SHP77 treated with DMSO at 0.1 percent for 48 hours (cell line): ENCODE data around the gene MDK.

Experiments
- DNase-seq: peaks from one replicate; lab custom pipeline; 2025; lab: John Stamatoyannopoulos, UW

MDK gene

GRCh38 chr11:46347637-46348311 lies 33.7 kb upstream of the MDK start:
- DNase-seq, result no peak

- no peak for DNase-seq
Observed at GRCh38 chr11:46348566-46349401, 32.7 kb upstream of the MDK start.

- no peak for DNase-seq
Observed at GRCh38 chr11:46350695-46351094, 30.8 kb upstream of the MDK start.

DNA sequence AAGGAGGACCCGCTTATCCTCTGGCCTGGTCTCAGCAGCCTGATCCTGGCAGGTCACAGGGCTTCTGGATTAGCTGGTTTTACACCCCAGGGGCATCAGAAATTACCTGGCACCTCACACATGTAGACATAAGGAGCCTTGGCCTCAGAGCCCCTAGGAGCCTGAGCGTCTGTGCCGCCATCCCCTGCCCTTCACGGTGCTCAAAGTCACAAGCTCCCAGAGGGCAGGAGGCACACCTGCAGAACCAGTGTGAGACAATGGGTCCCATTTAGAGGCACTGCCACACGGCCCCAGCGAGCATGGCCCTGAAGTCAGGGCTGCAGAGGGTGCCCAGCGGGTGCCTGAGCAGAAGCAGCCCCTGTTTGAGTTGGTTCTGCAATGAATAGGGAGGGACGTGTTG lies 30.3 kb upstream of the MDK start:
- DNase-seq, result no peak

DNA sequence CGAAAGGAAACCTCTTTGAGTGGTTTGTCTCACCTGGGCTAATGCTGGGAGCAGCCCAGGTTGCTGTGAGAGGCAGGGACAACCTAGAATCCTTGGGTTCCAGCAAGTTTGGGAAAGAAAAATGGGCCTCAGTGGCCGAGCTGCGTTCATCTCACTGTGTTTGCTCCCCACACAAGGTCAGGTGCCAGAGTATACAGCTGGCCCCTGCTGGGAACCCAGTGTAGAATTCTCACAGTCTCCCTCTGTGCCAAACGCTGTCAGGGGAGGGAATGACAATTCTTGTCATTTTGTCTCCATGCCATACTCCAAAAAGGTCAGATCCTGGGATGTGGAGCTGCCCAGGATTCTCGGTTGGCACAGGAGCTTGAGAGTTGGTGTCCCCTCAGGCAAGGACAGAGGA lies 29.9 kb upstream of the MDK start:
- no peak for DNase-seq

GRCh38 chr11:46352063-46352841 lies 29.2 kb upstream of the MDK start:
- DNase-seq, result no peak

- no peak for DNase-seq
Observed at GRCh38 chr11:46353698-46354097, 27.8 kb upstream of the MDK start.

DNA sequence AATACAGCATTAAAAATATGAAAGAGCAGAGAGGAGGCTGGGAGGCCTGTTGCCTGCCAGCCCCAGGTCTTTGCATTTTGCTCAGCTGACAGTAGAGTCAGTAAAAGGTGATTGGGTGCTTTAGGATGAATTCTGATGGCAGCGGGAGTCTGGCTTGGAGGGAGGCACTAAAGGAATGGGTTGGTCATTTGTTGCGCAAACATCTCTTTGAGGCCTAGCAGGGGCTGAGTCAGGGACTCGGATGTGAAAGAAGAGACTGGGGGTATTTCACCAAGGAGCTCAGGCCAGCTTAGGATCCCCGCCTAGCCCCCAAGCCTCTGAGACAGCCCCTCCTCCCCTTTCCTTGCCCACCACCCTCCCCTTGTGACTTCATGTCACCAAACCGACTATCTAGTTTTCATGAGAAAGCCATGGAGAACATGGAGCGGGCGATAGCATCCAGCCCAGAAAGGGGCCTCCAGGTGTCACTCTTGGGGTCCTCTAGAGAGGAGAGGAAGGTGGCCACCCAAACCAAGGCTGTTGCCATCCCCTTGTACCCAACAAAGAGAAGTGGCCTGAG lies 24.5 kb upstream of the MDK start:
- no peak for DNase-seq

GRCh38 chr11:46357483-46357936 lies 24.0 kb upstream of the MDK start:
- DNase-seq, result no peak

DNA sequence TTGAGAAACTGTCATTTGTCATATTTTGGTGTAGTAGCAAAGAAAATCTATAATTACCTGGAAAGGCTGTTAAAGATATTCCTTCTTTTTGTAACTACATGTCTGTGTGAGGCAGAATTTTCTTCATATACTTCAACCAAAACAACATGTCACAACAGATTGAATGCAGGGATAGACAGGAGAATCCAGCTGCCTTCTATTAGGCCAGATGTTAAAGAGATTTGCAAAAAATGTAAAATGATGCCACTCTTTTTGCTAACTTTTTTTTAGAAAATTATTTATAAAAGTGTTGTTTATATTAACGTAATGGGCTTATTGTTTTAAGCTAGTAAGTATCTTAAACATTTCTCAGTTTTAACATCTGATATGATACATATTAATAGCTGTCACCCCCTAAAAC lies 21.5 kb upstream of the MDK start:
- no peak for DNase-seq

DNA sequence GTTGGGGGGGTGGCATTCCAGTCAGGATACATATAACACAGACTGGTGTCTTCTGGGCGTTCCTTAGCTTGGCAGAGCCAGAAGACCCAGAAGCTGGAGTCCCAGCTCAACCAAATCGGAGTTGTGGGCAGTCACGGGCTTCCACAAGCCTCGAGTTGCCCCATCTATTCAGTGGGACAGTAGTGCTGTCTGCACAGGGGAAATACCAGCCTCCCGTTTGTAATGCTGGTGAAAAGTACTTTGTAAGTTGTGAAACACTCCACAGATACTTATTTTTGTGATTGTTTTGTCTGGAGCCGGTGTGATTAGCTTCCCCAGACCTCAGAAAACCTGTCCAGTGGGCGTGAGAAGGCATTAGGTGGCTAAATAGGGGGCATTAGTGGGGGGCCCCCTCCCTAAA lies 20.6 kb upstream of the MDK start:
- DNase-seq, result no peak

DNA sequence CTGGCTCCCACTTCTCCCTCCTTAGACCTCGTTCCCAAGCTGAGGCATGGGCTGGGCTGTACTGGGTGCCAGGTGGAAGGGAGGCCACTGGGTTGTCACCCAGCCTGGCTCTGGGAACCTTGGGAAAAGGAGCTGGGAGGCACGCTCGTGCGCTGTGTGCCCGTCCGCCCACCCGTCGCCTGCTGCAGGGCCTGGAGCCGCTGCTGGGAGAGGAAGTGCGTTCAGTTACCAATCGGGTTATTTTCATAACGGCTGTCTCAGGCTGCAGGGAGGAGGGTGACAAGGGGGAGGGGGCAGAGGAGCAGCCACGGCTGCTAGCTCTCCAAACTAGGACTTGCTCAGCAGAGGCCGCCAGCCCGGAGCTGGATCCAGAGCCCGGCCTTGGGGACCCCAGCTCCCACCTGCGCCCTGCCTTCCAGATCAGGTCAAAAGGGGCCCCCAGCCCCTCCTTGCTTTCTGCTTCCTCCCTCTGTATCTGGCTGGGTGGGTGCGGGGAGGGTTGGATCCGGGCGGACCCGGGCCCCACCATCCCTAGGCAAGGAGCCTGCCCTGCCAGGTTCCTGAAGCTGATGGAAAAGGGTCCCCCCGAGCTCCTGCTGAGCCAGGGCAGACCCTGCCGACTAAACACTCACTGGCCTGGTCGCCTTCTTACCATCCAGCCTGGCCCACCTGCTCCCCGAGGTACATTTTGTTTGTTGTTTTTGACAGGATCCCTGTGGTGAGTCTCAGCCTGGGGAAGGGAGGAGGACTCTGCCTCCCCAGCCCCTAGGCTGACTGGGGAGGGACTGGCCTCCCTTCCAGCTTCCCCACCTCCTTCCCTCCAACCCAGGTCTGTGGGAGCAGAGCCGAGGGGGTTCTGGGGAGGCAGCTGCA lies 19.9 kb upstream of the MDK start:
- peak; percentile 70 for DNase-seq

DNA sequence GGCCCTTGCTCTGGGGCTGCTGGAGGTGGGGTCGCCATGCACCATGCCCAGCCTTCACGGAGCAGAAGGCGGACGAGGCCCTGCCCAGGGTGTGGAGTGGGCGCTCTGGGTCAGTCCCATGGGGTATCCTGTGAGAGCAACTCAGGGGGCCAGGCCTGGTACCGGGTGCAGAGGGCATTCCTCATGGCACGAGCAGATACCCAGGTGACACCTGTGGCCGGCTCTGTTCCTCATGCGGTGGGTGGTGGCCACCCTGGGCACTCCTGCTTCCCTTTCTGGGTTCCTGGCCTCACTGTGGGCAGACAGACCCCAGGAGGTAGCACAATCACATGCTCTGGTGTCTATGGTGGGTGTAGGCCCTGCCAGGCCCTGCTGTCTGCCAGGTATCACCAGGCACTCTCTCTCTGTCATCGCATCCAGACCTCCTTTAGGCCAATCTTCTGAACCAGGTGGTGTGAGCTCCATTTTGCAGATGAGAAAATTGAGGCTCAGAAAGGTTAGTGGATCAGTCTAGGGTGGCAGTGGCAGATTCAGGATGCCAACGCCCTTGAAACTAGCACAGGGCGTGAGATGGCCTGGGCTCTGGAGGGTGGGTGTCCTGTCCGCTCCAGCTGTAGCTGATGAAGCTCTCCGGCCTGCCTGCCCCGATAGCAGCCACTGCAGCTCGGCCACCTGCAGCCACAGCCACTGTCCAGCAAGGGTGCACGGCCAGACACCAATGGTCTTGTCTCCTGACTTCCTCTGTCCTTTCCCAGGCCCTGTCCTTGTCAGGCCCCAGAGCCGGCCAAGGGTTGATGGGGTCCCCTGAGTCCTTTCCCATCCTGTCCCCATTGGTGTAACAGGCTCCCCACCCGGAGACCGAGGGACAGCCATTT lies 19.1 kb upstream of the MDK start:
- no peak for DNase-seq

DNA sequence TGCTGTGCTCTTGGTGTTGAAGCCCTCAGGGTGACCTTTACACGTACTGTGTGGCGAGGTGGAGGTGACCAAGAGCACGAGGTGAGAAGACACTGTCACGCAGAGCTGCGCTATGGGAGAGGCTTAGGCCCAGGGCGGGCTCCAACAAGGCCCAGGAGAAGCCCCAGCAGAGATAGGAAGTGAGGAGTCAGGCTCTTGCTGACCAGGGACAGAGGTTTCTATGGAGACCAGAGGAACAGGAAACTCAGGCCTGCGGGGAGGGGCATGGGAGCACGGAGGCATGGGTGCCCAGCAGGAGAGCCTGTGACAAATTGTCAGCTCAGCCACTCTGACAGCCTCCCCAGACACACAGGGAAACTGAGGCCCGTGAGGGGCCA lies 18.4 kb upstream of the MDK start:
- DNase-seq, result peak; percentile 16

DNA sequence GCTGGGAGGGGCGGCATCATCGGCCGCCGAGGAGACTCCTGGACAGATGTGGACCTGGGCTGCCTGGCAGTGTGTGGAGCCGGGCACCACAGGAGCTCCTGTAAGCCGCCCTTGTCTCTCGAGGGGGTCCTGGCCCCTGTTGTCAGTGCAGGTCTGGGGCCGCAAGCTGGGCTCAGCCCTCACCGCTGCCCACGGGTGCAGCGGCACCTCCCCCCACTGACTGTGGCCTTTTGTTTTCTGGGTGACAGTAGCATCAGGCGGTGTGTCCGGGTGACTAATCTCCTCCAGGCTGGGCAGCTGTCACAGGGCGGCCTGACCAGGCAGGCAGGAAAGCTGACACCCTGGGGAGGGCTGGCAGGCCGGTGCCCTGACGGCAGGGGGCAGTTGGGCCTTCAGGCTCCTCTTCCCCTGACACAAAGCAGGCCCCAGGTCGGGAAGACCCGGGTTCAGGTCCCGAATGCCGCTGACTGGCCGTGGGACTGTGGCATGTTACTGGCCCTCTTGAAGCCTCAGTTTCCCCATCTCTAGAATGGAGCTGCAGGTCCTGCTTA lies 17.9 kb upstream of the MDK start:
- DNase-seq, result peak; percentile 49

- no peak for DNase-seq
Observed at GRCh38 chr11:46364056-46364455, 17.4 kb upstream of the MDK start.

GRCh38 chr11:46364791-46365190 lies 16.7 kb upstream of the MDK start:
- no peak for DNase-seq

- no peak for DNase-seq
Observed at GRCh38 chr11:46366260-46366659, 15.2 kb upstream of the MDK start.

DNA sequence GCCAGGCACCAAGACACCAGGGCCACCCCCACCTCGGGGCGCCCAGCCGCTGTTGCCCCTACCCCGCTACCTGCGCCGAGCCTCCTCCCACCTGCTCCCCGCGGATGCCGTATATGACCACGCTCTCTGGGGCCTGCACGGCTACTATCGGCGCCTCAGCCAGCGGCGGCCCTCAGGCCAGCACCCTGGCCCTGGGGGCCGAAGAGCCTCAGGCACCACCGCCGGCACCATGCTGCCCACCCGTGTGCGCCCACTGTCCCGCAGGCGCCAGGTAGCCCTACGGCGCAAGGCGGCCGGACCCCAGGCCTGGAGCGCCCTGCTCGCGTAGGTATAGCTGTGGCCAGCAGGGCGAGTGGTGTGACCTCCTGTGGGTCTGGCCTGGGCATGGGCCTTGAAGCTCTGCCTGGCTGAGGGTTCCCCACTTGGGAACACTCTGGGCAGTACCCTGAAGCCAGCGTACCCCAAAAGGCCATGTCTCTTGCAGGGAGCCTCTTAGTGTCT lies 14.8 kb upstream of the MDK start:
- DNase-seq, result no peak
